IMR-90 (cell line): Measurements from ENCODE around the gene MTCL1. TPM values are rescaled to one million over a fixed set of nuclear protein-coding genes. Genes with fewer than 3 reads are reported as not detected.

ENCODE experiments used
- ATAC-seq: fragments of 200-7000 bp; cut with Tn5 transposase; 2 replicates; pipeline ENCODE4 v1.9.1; 2020; ENCODE audit warnings: low read depth, mild to moderate bottlenecking, moderate library complexity
- BruUV-seq: library from RNA; stranded (reverse); fragments of 400-500 nt; replicated peaks from 2 replicates; lab custom pipeline; 2021; lab: Mats Ljungman, UMichigan
- CTCF ChIA-PET: fragments of 300-600 bp; formaldehyde crosslinking; extraction: SDS; loops from one replicate; lab custom pipeline; 2021; ENCODE audit warnings: antibody characterized with exemption; lab: Yijun Ruan, JAX
- POLR2A ChIA-PET: fragments of 300-600 bp; sonication (Branson Sonifier 250); formaldehyde crosslinking; loops from one replicate; lab custom pipeline; 2022; ENCODE audit warnings: antibody characterized with exemption; ENCODE audit not compliant: unreplicated experiment; lab: Charles Lee
- DNase-seq: peaks from one replicate; pipeline ENCODE4 v3.0.0; 2013
- H2AFZ ChIP-seq: replicated peaks from 2 replicates; pipeline ENCODE3; 2013; ENCODE audit warnings: low read length, mild to moderate bottlenecking; ENCODE audit not compliant: poor library complexity
- H2AK5ac ChIP-seq: 2 replicates; pipeline ENCODE4 v1.6.1; 2013; ENCODE audit warnings: low read depth, low read length, inconsistent platforms
- H2AK9ac ChIP-seq: replicated peaks from 2 replicates; pipeline ENCODE3; 2013; ENCODE audit warnings: mild to moderate bottlenecking, low read depth, low read length, moderate library complexity; ENCODE audit not compliant: poor library complexity
- H2BK120ac ChIP-seq: 2 replicates; pipeline ENCODE4 v1.6.1; 2013; ENCODE audit warnings: low read depth, low read length, inconsistent platforms
- H2BK15ac ChIP-seq: 3 replicates; pipeline ENCODE4 v1.6.1; 2013; ENCODE audit warnings: low read depth, low read length, inconsistent platforms
- H2BK20ac ChIP-seq: 2 replicates; pipeline ENCODE4 v1.6.1; 2013; ENCODE audit warnings: low read depth, mild to moderate bottlenecking, inconsistent platforms, low read length, moderate library complexity
- H2BK5ac ChIP-seq: 2 replicates; pipeline ENCODE4 v1.6.1; 2013; ENCODE audit warnings: mild to moderate bottlenecking, low read depth, low read length, inconsistent platforms; ENCODE audit not compliant: poor library complexity, severe bottlenecking
- H3K14ac ChIP-seq: replicated peaks from 2 replicates; pipeline ENCODE4 v1.6.1; 2013; ENCODE audit warnings: low read depth, low read length, inconsistent platforms
- H3K18ac ChIP-seq: 2 replicates; pipeline ENCODE4 v1.6.1; 2013; ENCODE audit warnings: low read depth, low read length, control low read depth
- H3K23ac ChIP-seq: 2 replicates; pipeline ENCODE4 v1.6.1; 2013; ENCODE audit warnings: low read depth, low read length, inconsistent platforms
- H3K27ac ChIP-seq: 2 replicates; pipeline ENCODE4 v1.5.1; 2013; ENCODE audit warnings: mild to moderate bottlenecking, control low read depth, low read length; ENCODE audit not compliant: insufficient read depth
- H3K27me3 ChIP-seq: 2 replicates; pipeline ENCODE4 v1.6.1; 2013; ENCODE audit warnings: low read length; ENCODE audit not compliant: control insufficient read depth, insufficient read depth
- H3K36me3 ChIP-seq: 2 replicates; pipeline ENCODE4 v1.6.1; 2013; ENCODE audit warnings: low read length, mixed read lengths; ENCODE audit not compliant: control insufficient read depth, insufficient read depth
- H3K4ac ChIP-seq: 2 replicates; pipeline ENCODE4 v1.6.1; 2013; ENCODE audit warnings: low read depth, low read length, inconsistent platforms
- H3K4me1 ChIP-seq: 2 replicates; pipeline ENCODE4 v1.6.1; 2013; ENCODE audit warnings: low read length, mixed read lengths; ENCODE audit not compliant: control insufficient read depth, insufficient read depth
- H3K4me2 ChIP-seq: 2 replicates; pipeline ENCODE4 v1.6.1; 2013; ENCODE audit warnings: low read depth, mild to moderate bottlenecking, control low read depth, low read length, moderate library complexity
- H3K4me3 ChIP-seq: 2 replicates; pipeline ENCODE4 v1.5.1; 2013; ENCODE audit warnings: low read depth, mild to moderate bottlenecking, control low read depth, low read length, moderate library complexity; ENCODE audit not compliant: insufficient read depth
- H3K56ac ChIP-seq: 2 replicates; pipeline ENCODE4 v1.6.1; 2013; ENCODE audit warnings: low read length, inconsistent platforms; ENCODE audit not compliant: insufficient read depth; ENCODE audit errors: extremely low read depth
- H3K79me1 ChIP-seq, 2 experiments: 2 replicates each; pipeline ENCODE4 v1.6.1; 2013; ENCODE audit warnings: low read length in 2 of 2, inconsistent platforms in 1 of 2, low read depth in 1 of 2
- H3K9ac ChIP-seq: 2 replicates; pipeline ENCODE4 v1.6.1; 2013; ENCODE audit warnings: low read depth, low read length, control low read depth
- H3K9me1 ChIP-seq: 2 replicates; pipeline ENCODE4 v1.6.1; 2013; ENCODE audit warnings: low read length, inconsistent platforms; ENCODE audit not compliant: insufficient read depth
- H3K9me3 ChIP-seq: 2 replicates; pipeline ENCODE4 v1.6.1; 2013; ENCODE audit warnings: low read length; ENCODE audit not compliant: control insufficient read depth, insufficient read depth
- H4K20me1 ChIP-seq: 2 replicates; pipeline ENCODE4 v1.6.1; 2013; ENCODE audit warnings: low read length, inconsistent platforms; ENCODE audit not compliant: insufficient read depth
- H4K5ac ChIP-seq: 2 replicates; pipeline ENCODE4 v1.6.1; 2013; ENCODE audit warnings: mild to moderate bottlenecking, low read depth, low read length, control low read depth
- H4K8ac ChIP-seq, 2 experiments: 2 replicates each; pipeline ENCODE4 v1.6.1; 2013; ENCODE audit warnings: low read depth in 2 of 2, low read length in 2 of 2, control low read depth in 1 of 2, inconsistent platforms in 1 of 2
- H4K91ac ChIP-seq: 2 replicates; pipeline ENCODE4 v1.6.1; 2013; ENCODE audit warnings: low read depth, low read length, inconsistent platforms; ENCODE audit not compliant: insufficient read depth
- BHLHE40 ChIP-seq: fragments of 150-350 bp; IDR thresholded peaks from 2 replicates; pipeline ENCODE4 v1.6.1; 2016; ENCODE audit warnings: mild to moderate bottlenecking, low read depth, low read length
- MAFK ChIP-seq: IDR thresholded peaks from 2 replicates; pipeline ENCODE4 v1.6.1; 2012; ENCODE audit warnings: low read depth, low read length, improper control_type of control experiment
- MXI1 ChIP-seq: IDR thresholded peaks from 2 replicates; pipeline ENCODE4 v1.6.1; 2012; ENCODE audit warnings: low read depth, mild to moderate bottlenecking, low read length, moderate library complexity, borderline replicate concordance
- RAD21 ChIP-seq: IDR thresholded peaks from 2 replicates; pipeline ENCODE4 v1.6.1; 2012; ENCODE audit warnings: low read length, improper control_type of control experiment
- WGBS, 2 experiments: methylation state at CpG; one replicate each; pipeline versions ENCODE4 v1.1.5 to v1.1.7; 2013; ENCODE audit warnings: missing lambda C conversion rate in 2 of 2; ENCODE audit not compliant: insufficient read length in 1 of 2; ENCODE audit errors: extremely low coverage in 2 of 2; 5-methylcytosine and 5-hydroxymethylcytosine counted together
- dilution Hi-C: fragments of 300-500 bp; cut with HindIII; formaldehyde crosslinking; loops from one replicate; pipeline ENCODE4 v1.14.3; 2018; ENCODE audit warnings: low sequenced_read_pairs; ENCODE audit not compliant: unreplicated experiment
- in situ Hi-C: fragments of 300-500 bp; cut with MboI; formaldehyde crosslinking; loops from 3 replicates; pipeline ENCODE4 v1.14.3; 2019; ENCODE audit warnings: low sequenced_read_pairs, inconsistent platforms, mixed read lengths
- intact Hi-C: fragments of 100-400 bp; cut with micrococcal nuclease; formaldehyde crosslinking; loops from 2 replicates; pipeline ENCODE4 v1.10.0; 2022
- polyA plus RNA-seq, 3 experiments: library from polyadenylated mRNA; depleted of rRNA; stranded (reverse); fragments of >200 nt; gene quantifications; 2 replicates each; pipeline ENCODE4 v1.2.3, GENCODE V29; 2012; ENCODE audit warnings: low replicate concordance in 1 of 3
- total RNA-seq: library from RNA; depleted of rRNA; stranded (reverse); fragments of >200 nt; gene quantifications from 2 replicates; pipeline ENCODE4 v1.2.3, GENCODE V29; 2012
- TF ChIP-seq, protein P1 (sequence below): fragments of 150-350 bp; IDR thresholded peaks from 2 replicates; pipeline ENCODE4 v1.6.1; 2016; ENCODE audit warnings: low read depth, mild to moderate bottlenecking, low read length, moderate library complexity, borderline replicate concordance

Gene MTCL1
- total and polyA plus RNA-seq, 2 of the 4 experiments (the other 2 are of a cell fraction) = 29.0 to 45.3 TPM

DNA sequence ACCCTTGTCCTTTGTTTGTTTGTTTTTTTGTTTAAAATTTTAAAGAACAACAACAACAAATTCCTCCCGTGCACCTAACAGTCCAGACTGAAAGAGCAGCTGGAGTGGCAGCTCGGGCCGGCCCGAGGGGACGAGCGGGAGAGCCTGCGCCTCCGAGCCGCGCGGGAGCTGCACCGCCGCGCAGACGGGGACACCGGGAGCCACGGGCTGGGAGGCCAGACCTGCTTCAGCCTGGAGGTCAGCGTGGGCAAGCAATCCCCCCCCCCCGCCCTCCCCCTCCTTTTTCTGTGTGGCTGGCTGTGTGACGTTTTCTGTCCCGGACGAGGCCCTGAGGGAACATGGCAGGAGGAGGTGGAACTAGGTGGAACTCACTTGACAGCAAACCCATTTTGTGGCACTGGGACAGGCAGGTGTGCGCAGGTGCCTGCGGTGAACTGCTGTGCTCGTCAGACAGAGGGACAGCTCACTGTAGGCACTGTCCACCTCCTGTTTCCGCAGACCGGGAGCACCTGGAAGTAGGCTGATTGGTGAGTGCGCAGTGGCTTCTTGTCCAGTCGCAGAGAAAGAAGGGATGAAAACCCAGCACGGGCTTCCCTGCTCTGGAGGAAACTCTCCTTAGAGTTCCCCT lies 80.6 kb downstream of the MTCL1 start:
- no peak overlapping the region for H3K9ac ChIP-seq
- peak overlapping the region; percentile 17 for H2AK9ac ChIP-seq
- no peak overlapping the region for H2BK120ac ChIP-seq
- no peak overlapping the region for H3K14ac ChIP-seq
- peaks cover 78% of the 10 kb centered on the region for H3K36me3 ChIP-seq
- H3K4me3 ChIP-seq = no peak overlapping the region
- H3K4me2 ChIP-seq = no peak overlapping the region
- no TSS peak for BruUV-seq
- no peaks in the 10 kb centered on the region for H3K9me3 ChIP-seq
- TF ChIP-seq, protein P1, sequence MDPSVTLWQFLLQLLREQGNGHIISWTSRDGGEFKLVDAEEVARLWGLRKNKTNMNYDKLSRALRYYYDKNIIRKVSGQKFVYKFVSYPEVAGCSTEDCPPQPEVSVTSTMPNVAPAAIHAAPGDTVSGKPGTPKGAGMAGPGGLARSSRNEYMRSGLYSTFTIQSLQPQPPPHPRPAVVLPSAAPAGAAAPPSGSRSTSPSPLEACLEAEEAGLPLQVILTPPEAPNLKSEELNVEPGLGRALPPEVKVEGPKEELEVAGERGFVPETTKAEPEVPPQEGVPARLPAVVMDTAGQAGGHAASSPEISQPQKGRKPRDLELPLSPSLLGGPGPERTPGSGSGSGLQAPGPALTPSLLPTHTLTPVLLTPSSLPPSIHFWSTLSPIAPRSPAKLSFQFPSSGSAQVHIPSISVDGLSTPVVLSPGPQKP = no peak
- TF ChIP-seq RAD21 = no peak
- no peak for TF ChIP-seq BHLHE40
- TF ChIP-seq MAFK = no peak
- no peak for TF ChIP-seq MXI1
- no peak overlapping the region for H4K8ac ChIP-seq
- no peak overlapping the region for H4K5ac ChIP-seq
- peaks cover 10% of the 10 kb centered on the region for H3K4me1 ChIP-seq
- peaks cover 31% of the 10 kb centered on the region for H3K9me1 ChIP-seq
- no peaks in the 10 kb centered on the region for H4K20me1 ChIP-seq
- intact Hi-C loops = no loop called here
- no peak for ATAC-seq
- WGBS, 2 experiments = 85% methylated on average over 3 of the region's 30 CpGs; no CpG with 5 or more reads in 1 of the 2 experiments
- in situ Hi-C loops = no loop called here
- no peak overlapping the region for H3K27ac ChIP-seq
- DNase-seq = no peak
- dilution Hi-C loops = no loop called here
- no peak overlapping the region; the same call in 1 of the 2 replicates for H4K91ac ChIP-seq
- H3K18ac ChIP-seq = no peak overlapping the region
- H2BK15ac ChIP-seq = no peak overlapping the region
- H2BK5ac ChIP-seq = no peak overlapping the region
- no peak overlapping the region for H2BK20ac ChIP-seq
- H3K79me1 ChIP-seq = peaks cover 30 to 83% of the 10 kb centered on the region in 2 experiments
- no peak overlapping the region for H2AFZ ChIP-seq
- H3K27me3 ChIP-seq = no peaks in the 10 kb centered on the region
- H3K56ac ChIP-seq = no peak overlapping the region; the same call in 1 of the 2 replicates
- H3K4ac ChIP-seq = no peak overlapping the region
- H2AK5ac ChIP-seq = no peak overlapping the region
- H3K23ac ChIP-seq = no peak overlapping the region
- ChIA-PET CTCF (interaction anchor here (0.9 kb wide), 1 partner anchor 18 kb away, joined by 3 read pairs; no protein-coding TSS in a partner anchor), POLR2A (no interaction called here)
